ENCODE measurements around the gene FOXN3.

FOXN3 gene

DNA sequence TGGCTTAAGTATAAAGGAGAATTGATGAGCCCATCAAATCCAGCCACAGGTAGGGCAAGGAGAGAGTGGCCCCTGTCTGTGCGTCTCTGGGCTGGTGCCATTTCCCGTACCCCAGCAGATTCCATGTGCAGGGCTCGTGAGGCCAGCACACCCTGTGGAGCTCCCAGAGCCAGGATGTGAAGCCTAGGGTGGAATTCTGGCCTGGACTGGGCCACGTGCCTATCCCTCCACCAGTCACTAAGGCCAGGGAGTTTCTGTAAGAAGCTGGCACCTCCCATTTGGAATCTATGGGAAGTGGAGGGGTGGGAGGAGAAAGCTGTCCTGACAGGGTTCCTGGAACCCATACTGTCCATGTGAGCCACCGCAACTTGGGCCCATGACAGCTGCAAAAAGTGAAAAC is 148.5 kb downstream of the FOXN3 start:
- Histone ChIP-seq H3K9me3 (no peaks in the 10 kb centered on the region), H3K36me3 (no peaks in the 10 kb centered on the region), H3K27me3 (no peaks in the 10 kb centered on the region), H3K4me3 (no peak overlapping the region), H3K27ac (peak overlapping the region; percentile 74 to 80), H3K4me1 (peaks cover 0 to 77% (median 31%) of the 10 kb centered on the region in 4 donors)
- DNase-seq: no peak
- TF ChIP-seq, protein P1, sequence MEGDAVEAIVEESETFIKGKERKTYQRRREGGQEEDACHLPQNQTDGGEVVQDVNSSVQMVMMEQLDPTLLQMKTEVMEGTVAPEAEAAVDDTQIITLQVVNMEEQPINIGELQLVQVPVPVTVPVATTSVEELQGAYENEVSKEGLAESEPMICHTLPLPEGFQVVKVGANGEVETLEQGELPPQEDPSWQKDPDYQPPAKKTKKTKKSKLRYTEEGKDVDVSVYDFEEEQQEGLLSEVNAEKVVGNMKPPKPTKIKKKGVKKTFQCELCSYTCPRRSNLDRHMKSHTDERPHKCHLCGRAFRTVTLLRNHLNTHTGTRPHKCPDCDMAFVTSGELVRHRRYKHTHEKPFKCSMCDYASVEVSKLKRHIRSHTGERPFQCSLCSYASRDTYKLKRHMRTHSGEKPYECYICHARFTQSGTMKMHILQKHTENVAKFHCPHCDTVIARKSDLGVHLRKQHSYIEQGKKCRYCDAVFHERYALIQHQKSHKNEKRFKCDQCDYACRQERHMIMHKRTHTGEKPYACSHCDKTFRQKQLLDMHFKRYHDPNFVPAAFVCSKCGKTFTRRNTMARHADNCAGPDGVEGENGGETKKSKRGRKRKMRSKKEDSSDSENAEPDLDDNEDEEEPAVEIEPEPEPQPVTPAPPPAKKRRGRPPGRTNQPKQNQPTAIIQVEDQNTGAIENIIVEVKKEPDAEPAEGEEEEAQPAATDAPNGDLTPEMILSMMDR (IDR thresholded peaks at IDR 0.05): no peak
- intact Hi-C loops (cut with DNase I; ENCODE audit: low total_unique reads): no loop called here

DNA sequence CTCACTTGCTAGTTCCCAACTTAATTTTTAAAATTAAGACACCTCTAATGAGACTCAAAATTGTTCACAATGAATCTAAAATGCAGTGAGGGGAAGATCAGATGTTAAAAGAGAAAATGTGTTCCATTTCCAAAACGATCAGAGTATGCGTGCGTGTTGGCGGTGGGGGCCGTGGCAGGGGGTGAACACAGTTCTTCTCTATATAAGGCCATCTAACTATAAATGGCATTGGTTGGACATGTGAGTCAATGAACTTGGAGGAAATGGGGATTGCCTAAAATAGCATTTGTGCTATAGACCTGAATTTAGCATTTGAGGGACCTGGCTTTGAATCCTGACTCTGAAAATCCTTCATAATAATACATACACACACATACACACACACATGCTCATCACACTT is 149.4 kb downstream of the FOXN3 start:
- H3K4me3 ChIP-seq: no peak overlapping the region
- TF ChIP-seq, protein P1 (IDR thresholded peaks at IDR 0.05): no peak

DNA sequence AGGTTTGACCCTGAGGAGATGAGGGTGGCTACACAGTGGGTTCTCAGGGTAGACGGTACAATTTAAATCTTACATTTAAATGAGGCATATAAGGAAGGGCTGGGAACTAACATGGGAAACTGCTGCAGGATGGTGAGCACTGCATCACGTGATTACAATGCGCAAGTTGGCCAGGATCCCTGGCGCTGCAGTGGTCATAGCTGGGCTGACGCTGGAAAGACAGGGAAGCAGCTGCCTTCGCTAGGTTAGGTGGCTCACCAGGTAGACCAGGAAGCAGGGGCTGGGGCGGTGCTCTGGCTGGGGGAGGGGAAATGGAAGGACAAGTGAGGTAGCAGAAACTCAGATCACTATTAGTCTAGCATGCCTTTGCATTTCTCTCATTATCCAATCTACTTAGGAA is 149.9 kb downstream of the FOXN3 start:
- no peaks in the 10 kb centered on the region for H3K36me3 ChIP-seq
- intact Hi-C loops (cut with DNase I; ENCODE audit: low total_unique reads): no loop called here
- H3K9me3 ChIP-seq: no peaks in the 10 kb centered on the region
- H3K4me1 ChIP-seq: peaks cover 0 to 90% (median 33%) of the 10 kb centered on the region in 4 donors
- H3K4me3 ChIP-seq: no peak overlapping the region
- peak overlapping the region; percentile 74 to 80 for H3K27ac ChIP-seq
- no peak for DNase-seq
- TF ChIP-seq, protein P1 (IDR thresholded peaks at IDR 0.05): no peak
- H3K27me3 ChIP-seq: no peaks in the 10 kb centered on the region

More for the DNA sequence above, 149.4 kb downstream of the FOXN3 start:
- Histone ChIP-seq H3K27me3 (no peaks in the 10 kb centered on the region), H3K9me3 (no peaks in the 10 kb centered on the region), H3K4me1 (peaks cover 0 to 85% (median 31%) of the 10 kb centered on the region in 4 donors), H3K36me3 (no peaks in the 10 kb centered on the region), H3K27ac (peak overlapping the region; percentile 74 to 80)
- DNase-seq: peak in 1 of 2 donors; percentile 84
- intact Hi-C loops (cut with DNase I; ENCODE audit: low total_unique reads): no loop called here

DNA sequence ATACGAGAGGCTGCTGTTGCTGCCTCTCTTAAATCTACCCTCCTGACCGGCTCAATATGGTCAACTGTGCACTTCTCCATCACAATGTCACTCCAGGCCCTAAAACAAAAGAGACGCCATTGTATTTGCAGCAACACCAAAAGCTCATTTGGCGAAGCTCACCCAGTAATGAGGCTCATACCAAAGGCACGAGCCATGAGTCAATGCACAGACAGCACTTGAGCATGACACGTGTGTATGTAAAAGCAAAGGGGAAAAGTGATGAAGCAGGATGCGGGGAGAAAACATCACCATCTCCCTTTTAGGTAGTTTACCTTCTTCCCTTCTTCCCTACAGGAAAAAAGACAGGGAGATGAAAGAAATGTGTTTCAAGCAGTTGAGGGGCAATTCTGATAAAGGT is 150.3 kb downstream of the FOXN3 start:
- Histone ChIP-seq H3K4me3 (no peak overlapping the region), H3K27ac (peak overlapping the region; percentile 74 to 80), H3K4me1 (peaks cover 0 to 94% (median 35%) of the 10 kb centered on the region in 4 donors), H3K27me3 (no peaks in the 10 kb centered on the region), H3K36me3 (no peaks in the 10 kb centered on the region), H3K9me3 (no peaks in the 10 kb centered on the region)
- no peak for DNase-seq
- intact Hi-C loops (cut with DNase I; ENCODE audit: low total_unique reads): no loop called here
- TF ChIP-seq, protein P1 (IDR thresholded peaks at IDR 0.05): no peak

DNA sequence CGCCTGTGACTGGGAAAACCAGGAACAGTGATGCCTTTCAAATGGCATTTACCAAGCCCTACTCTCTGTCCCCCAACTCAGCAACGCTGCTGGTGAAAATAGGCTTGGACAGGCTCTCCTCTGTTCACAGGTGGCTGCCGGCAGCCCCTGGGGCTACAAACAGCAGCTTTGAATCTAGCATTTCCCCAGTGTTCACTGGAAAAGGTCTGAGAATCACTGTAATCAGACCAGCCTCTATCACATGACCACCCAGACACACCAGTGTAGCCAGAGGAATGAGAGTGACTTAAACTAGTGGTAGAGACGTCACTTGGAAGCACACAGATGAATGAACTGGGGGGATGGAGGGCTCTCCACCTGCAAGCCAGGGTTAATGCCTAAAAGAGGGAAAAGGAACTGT is 151.8 kb downstream of the FOXN3 start:
- Histone ChIP-seq H3K4me3 (no peak overlapping the region), H3K9me3 (no peaks in the 10 kb centered on the region), H3K27ac (peak overlapping the region; percentile 74 to 80), H3K27me3 (no peaks in the 10 kb centered on the region), H3K36me3 (no peaks in the 10 kb centered on the region), H3K4me1 (peaks cover 0 to 94% (median 35%) of the 10 kb centered on the region in 4 donors)
- DNase-seq: no peak
- intact Hi-C loops (cut with DNase I; ENCODE audit: low total_unique reads): no loop called here
- TF ChIP-seq, protein P1 (IDR thresholded peaks at IDR 0.05): no peak
